Fibroblast of skin of right quadriceps (primary cell): ENCODE data around the gene C1orf159.

Experiments
- DNase-seq: peaks from one replicate; pipeline ENCODE4 v3.0.0-alpha.2; 2013

Gene C1orf159

GRCh38 chr1:1049318-1050165 lies 66.3 kb downstream of the C1orf159 start:
- no peak for DNase-seq

GRCh38 chr1:1048765-1049164 lies 67.1 kb downstream of the C1orf159 start:
- DNase-seq, result no peak

DNA sequence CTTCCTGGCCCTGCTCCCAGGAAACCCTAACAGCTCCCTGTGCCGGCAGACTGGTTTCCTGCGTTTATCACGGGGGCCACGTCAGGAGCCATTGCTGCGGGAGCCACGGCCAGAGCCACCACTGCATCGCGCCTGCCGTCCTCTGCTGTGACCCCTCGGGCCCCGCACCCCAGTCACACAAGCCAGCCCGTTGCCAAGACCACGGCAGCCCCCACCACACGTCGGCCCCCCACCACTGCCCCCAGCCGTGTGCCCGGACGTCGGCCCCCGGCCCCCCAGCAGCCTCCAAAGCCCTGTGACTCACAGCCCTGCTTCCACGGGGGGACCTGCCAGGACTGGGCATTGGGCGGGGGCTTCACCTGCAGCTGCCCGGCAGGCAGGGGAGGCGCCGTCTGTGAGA lies 67.9 kb downstream of the C1orf159 start:
- no peak for DNase-seq

DNA sequence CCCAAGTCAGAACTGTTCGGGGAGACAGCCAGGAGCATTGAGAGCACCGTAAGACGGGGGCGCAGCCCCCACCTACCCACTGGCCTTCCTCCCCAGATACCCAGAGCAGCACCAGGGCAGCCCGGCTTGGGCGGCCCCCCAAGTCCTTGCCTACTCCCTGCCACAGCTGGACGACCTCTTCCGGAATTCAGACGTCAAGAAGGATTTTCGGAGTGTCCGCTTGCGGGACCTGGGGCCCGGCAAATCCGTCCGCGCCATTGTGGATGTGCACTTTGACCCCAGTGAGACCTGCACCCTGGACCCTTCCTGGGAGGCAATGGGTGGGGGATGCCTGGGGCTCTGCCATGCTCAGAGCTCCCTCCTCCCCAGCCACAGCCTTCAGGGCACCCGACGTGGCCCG lies 68.5 kb downstream of the C1orf159 start:
- DNase-seq, result no peak

GRCh38 chr1:1046767-1047166 lies 69.1 kb downstream of the C1orf159 start:
- no peak for DNase-seq

GRCh38 chr1:1046243-1046642 lies 69.6 kb downstream of the C1orf159 start:
- DNase-seq, result no peak

- no peak for DNase-seq
These were observed 70.8 kb downstream of the C1orf159 start for GRCh38 chr1:1045129-1045528.

DNA sequence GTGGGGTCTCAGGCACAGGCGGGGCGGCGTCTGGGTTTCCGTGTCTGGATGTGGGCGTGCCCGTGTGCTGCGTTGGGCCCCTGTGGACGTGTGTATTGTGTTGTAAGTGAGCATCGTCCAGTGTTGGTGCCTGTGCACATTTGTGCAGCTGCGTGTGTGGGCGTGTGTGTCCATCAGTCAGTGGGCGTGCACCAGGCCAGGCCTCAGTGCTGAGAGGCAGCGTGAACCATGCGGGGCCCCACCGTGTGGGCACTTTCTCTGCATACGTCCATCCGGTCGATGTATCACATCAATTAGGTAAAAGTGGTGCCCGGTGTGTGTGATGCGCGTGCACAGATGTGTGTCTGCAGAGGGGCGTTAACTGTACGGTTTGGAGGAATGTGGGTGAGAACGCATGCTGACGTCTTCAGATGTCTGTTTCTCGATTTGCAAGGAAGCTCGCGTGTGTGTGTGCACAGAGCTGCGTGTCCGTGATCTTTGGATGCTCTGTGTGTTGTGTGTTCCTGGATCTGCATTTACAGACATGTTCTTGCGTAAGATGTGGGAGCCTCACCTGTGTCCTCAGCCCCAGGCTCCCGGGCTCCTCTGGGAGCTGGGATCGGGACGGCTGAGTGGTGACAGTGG lies 71.3 kb downstream of the C1orf159 start:
- DNase-seq, result no peak

DNA sequence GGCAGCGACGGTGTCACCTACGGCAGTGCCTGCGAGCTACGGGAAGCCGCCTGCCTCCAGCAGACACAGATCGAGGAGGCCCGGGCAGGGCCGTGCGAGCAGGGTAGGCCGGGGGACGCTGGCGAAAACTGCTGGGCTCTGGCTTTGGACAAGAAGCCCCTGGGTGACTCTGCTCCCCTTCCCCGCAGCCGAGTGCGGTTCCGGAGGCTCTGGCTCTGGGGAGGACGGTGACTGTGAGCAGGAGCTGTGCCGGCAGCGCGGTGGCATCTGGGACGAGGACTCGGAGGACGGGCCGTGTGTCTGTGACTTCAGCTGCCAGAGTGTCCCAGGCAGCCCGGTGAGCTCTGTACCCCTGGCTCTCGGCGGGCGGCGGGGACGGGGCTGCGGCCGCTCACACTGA lies 72.0 kb downstream of the C1orf159 start:
- DNase-seq, result no peak

DNA sequence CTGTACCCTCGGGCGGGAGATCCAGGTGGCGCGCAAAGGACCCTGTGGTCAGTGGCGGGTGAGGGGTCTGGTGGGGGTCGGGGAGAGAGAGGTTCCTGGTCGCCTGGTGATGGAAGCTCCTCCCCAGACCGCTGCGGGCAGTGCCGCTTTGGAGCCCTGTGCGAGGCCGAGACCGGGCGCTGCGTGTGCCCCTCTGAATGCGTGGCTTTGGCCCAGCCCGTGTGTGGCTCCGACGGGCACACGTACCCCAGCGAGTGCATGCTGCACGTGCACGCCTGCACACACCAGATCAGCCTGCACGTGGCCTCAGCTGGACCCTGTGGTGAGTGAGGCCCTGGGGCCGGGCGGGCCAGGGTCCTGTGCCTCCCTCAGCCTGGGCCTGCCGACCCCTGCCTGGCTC lies 72.5 kb downstream of the C1orf159 start:
- DNase-seq, result no peak

- DNase-seq, result no peak
These were observed 73.1 kb downstream of the C1orf159 start for GRCh38 chr1:1042835-1043234.

DNA sequence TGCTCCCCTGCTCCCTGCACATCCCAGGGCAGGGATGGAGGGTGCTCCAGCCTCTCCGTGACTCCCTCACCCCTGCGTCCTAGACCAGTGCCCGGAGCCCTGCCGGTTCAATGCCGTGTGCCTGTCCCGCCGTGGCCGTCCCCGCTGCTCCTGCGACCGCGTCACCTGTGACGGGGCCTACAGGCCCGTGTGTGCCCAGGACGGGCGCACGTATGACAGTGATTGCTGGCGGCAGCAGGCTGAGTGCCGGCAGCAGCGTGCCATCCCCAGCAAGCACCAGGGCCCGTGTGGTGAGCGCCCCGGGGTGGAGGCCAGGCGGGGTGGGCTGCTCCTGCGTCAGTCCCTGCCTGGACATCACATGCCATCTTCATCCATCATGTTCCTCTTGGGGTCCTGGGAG lies 74.0 kb downstream of the C1orf159 start:
- no peak for DNase-seq

GRCh38 chr1:1041092-1041523 lies 74.8 kb downstream of the C1orf159 start:
- DNase-seq, result no peak

DNA sequence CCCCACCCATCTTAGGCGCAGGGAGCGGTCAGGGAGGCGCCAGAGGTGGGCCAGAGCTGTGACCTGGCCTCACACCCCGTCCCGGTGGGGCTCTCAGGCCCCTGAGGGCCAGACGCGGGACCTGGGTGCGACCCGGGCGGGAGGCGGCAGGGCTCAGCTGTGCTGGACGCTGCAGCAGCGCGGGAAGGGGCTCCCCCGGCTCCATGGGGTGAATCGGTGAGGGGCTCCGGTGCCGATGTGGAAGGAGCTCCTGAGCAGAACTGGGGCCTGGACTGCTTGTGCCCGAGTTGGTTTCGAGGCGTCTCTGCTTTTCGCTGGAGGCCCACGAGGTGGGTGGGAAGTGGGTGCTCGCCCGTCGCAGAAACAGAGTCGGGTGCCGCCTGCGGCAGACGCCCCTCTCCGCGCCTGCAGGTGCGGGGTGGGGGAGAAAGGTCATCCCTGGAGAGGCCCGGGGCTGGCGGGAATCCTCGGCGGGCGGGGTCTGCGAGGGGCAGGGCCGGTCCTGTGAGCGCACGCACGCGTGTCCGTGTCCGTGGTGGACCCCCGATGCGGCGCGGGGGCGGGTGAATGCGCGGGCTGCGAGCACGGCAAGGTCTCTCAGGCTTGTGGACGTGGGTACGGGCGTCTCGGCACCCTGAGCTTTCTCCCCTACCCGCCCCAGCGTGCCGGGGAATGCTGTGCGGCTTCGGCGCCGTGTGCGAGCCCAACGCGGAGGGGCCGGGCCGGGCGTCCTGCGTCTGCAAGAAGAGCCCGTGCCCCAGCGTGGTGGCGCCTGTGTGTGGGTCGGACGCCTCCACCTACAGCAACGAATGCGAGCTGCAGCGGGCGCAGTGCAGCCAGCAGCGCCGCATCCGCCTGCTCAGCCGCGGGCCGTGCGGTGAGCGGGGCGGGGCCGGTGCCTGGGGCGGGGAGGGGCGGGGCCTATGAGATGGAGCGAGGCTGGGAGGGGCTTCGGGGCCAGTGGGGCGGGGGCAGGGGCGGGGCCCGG lies 75.6 kb downstream of the C1orf159 start:
- peak; percentile 87 for DNase-seq

- no peak for DNase-seq
These were observed 76.6 kb downstream of the C1orf159 start for GRCh38 chr1:1039145-1039910.

DNA sequence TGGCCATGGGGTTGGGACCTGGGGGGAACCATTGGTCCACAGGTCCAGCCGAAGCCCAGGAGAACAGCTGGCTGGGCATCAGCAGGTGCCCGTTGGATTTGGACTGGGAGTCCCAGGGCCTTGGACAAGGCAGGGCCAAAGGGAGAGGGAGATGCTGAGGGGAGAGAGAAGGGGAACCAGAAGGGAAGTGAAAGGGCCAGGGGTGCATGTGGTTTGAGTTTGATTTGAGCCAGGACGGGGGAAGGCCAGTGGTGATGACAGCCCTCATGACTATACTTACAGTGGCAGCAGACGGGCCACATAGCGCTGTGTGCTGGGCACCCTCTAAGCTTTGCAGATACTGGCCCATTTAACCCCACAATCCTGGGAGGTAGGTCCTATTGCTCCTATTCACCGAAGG lies 77.2 kb downstream of the C1orf159 start:
- no peak for DNase-seq

GRCh38 chr1:1037366-1038327 lies 78.2 kb downstream of the C1orf159 start:
- DNase-seq, result no peak

- DNase-seq, result no peak
These were observed 80.5 kb downstream of the C1orf159 start for GRCh38 chr1:1035291-1035943.

DNA sequence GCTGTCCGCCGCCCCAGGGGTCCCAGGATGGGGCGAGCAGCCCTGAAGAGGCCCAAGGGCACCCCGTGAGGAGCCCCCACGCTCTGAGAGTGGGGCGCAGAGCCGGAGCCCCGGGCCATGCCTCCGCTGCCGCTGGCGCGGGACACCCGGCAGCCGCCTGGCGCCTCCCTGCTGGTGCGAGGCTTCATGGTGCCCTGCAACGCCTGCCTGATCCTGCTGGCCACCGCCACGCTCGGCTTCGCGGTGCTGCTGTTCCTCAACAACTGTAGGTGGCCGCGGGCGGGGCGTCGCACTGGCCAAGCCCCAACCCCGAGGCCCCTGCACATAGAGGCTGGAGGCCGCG lies 81.5 kb downstream of the C1orf159 start:
- no peak for DNase-seq

- DNase-seq, result no peak
These were observed 82.0 kb downstream of the C1orf159 start for GRCh38 chr1:1033731-1034438.
